Astrocyte of the cerebellum (primary cell): Measurements from ENCODE around the gene SYTL5.

Experiments used
- DNase-seq: peaks from one replicate; pipeline ENCODE4 v3.0.0-alpha.2; 2011; ENCODE audit warnings: low read depth
- H3K4me3 ChIP-seq: 2 replicates; pipeline ENCODE4 v1.5.1; 2011; ENCODE audit warnings: mild to moderate bottlenecking, low read depth, low read length, moderate library complexity
- CTCF ChIP-seq: IDR thresholded peaks from 2 replicates; pipeline ENCODE4 v1.5.1; 2012; ENCODE audit warnings: low read length, low read depth, moderate library complexity, mild to moderate bottlenecking; ENCODE audit errors: missing control alignments
- in situ Hi-C: cut with HindIII; loops from 2 replicates; pipeline ENCODE4 v1.10.0; 2017; ENCODE audit warnings: low sequenced_read_pairs

The SYTL5 gene

GRCh38 chrX:38087594-38087993 is 81.2 kb downstream of the SYTL5 start:
- DNase-seq = no peak
- in situ Hi-C loops = no loop called here
- H3K4me3 ChIP-seq = no peak overlapping the region
- no peak for TF ChIP-seq CTCF

GRCh38 chrX:38089173-38089982 is 83.0 kb downstream of the SYTL5 start:
- no peak for DNase-seq
- in situ Hi-C loops = no loop called here
- no peak overlapping the region for H3K4me3 ChIP-seq
- no peak for TF ChIP-seq CTCF

GRCh38 chrX:38095971-38096529 is 89.7 kb downstream of the SYTL5 start:
- in situ Hi-C loops = no loop called here
- H3K4me3 ChIP-seq = no peak overlapping the region
- DNase-seq = no peak
- no peak for TF ChIP-seq CTCF

GRCh38 chrX:38099688-38100087 is 93.3 kb downstream of the SYTL5 start:
- no peak for DNase-seq
- no peak for TF ChIP-seq CTCF
- no peak overlapping the region for H3K4me3 ChIP-seq
- in situ Hi-C loops = no loop called here

GRCh38 chrX:38102240-38102639 is 95.9 kb downstream of the SYTL5 start:
- TF ChIP-seq CTCF = no peak
- in situ Hi-C loops = no loop called here
- DNase-seq = no peak
- H3K4me3 ChIP-seq = no peak overlapping the region

- in situ Hi-C loops = no loop called here
- no peak for DNase-seq
- no peak overlapping the region for H3K4me3 ChIP-seq
- TF ChIP-seq CTCF = no peak
Measured at GRCh38 chrX:38102875-38103274, 96.5 kb downstream of the SYTL5 start.
